Fibroblast of upper back skin (primary cell): ENCODE measurements around the gene BATF2.

Source experiments
- DNase-seq: peaks from one replicate; pipeline ENCODE4 v3.0.0-alpha.2; 2013

The BATF2 gene

DNA sequence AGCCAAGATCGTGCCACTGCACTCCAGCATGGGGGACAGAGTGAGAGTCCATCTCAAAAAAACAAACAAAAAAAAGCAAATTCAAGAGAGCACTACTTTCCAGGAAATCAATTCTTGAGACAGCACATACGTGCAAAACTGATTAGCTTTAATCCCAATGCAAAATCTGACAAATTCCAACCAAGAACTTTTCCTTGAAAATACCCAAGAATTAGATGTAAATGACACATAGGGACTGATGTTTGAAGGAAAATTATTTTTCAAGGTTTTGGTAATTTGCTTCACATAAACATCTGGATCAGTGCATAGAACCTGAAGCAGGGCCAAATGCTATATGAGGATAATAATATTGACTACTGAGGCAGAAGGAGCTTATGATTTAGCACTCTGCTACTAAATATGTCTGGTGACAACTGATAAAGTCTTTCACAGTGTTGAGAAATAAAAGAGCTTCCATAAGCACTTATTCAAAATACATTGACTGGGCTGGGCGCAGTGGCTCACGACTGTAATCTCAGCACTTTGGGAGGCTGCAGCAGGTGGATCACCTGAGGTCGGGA, 33.6 kb downstream of the BATF2 start:
- no peak for DNase-seq

DNA sequence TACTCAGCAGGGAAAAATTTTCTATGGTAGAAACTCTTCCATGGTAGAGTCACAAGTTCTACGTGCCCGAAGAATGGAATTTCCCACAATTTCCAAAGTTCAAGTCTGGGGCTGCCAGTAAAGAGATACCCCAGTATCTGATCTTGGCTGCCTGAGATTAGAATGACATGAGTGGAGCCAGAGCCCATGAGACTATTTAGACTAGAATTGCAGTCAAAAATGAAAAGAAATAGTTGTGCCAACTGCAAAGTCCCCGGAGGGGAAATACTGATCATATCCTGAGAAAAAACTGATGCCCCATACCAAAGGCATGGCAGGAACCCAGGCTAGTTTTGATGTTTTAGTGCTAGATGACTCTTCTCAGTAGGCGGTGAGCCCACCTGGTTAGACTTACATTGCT, 36.1 kb downstream of the BATF2 start:
- no peak for DNase-seq

DNA sequence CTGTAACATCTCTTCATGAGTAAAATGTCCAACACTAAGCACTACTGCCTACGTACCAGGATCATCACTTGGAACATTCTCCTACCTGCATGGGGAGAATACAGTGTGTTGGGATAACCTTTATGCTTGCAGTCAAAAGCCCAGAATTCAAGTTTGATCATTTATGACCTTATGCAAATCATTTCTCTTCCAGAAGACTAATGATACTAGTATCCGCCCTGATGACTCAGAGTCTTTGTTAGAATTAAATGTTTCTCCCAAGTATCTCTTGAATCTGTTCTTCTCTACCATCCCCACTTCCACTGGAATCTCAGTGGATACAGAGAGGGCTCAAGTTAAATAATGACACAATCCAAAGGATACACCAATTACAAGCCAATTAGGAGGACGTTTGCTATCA, 37.3 kb downstream of the BATF2 start:
- no peak for DNase-seq

- DNase-seq = no peak
These were observed 42.6 kb downstream of the BATF2 start for GRCh38 chr11:64954201-64954600.

DNA sequence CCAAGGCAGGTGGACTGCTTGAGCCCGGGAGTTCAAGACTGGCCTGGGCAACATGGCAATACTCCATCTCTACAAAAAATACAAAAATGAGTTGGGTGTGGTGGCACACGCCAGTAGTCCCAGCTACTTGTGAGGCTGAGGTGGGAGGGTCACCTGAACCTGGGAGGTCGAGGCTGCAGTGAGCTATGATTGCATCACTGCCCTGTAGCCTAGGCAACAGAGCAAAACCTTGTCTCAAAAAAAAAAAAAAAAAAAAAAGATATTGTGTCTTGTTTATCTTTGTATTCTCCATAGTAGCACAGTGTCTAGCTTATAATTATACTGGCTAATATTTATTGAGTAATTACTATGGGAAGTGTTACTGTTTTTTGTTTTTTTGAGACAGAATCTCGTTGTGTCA, 45.2 kb downstream of the BATF2 start:
- DNase-seq = no peak

GRCh38 chr11:64947208-64947814, 49.5 kb downstream of the BATF2 start:
- no peak for DNase-seq
